ENCODE data around the gene BTBD18. TPM values are rescaled to one million over a fixed set of nuclear protein-coding genes. Genes with fewer than 3 reads are reported as not detected.
A peak's percentile ranks its signal among the peaks of the same experiment; 100 is the strongest.

Gene BTBD18, protein sequence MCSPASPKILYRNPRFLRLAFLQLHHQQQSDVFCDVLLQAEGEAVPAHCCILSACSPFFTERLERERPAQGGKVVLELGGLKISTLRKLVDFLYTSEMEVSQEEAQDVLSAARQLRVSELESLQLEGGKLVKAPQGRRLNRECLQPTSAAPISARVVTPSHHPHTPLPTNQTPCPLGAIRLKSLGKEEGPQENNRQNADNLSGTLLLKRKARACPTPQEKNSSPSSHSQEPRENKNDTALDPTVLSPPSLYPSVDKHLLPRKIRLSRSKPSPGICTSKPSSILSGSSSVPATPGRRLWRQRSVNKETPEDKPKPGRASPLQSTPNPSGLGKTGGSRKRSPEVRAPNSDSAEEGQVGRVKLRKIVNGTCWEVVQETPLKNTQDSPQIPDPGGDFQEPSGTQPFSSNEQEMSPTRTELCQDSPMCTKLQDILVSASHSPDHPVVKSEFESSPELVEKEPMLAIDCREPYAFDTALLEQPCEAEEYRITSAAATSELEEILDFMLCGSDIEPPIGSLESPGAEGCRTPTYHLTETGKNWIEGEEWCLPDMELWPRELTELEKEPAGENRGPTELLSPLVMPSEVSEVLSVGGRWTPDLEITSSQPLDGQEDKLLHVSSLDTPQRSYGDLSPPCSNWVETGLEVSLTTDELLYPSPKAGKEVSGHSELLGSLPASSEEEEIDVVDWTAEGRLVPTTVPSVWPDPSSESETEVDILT
- total RNA-seq = not detected

DNA sequence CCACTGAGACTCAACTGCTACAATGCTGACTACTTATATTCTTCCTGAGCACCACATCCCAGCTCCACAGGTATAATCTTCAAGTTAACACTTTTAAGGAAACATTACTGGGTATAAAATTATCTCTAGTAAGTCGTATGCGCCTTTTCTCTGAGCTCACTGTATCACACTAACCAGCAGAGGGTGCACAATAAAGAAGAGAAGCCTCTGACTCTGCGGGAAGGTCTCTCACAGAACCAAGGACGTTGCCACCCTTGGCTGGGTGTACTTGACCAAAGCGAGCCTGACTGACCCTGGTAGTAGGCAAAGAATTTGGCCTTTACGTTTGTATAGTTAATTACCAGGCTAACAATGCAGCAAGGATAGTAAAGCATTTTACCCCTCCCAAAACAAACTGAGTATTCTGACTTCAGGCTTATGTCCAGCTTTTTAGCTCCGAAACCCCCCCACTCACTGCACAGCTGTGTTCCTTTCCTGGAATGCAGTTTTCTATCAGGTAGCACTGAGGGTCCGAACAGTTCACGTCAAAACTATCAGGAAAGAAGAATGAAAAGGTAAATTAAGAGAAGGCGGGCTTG is at the start of gene BTBD18:
Gene BTBD18 (minus strand): TSS at position 144 of the 578 bp plus-strand sequence. CDS start 631 bp downstream, outside the sequence.
- H3K27me3 Mint-ChIP-seq (ENCODE audit: low read depth) = no peaks in the 10 kb centered on the region
- ChIA-PET CTCF (interaction anchor here (0.9 to 3.8 kb wide), 14 partner anchors 9 to 63 kb away, joined by 3 to 95 read pairs (median 6); partner anchors contain the start of genes CTNND1, MED19 and TMX2), POLR2A (interaction anchor here (0.5 kb wide), 1 partner anchor 29 kb away, joined by 3 read pairs; no protein-coding TSS in a partner anchor)
- no peak within 1 kb of the TSS for H3K27ac Mint-ChIP-seq
- no peaks in the 10 kb centered on the region for H3K9me3 Mint-ChIP-seq (ENCODE audit: insufficient read depth)
- H3K4me1 Mint-ChIP-seq (ENCODE audit: low read depth) = peaks cover 21% of the 10 kb centered on the region
- peak; percentile 41 for ATAC-seq
- H3K4me3 Mint-ChIP-seq = no peak within 1 kb of the TSS
- peaks cover 11% of the 10 kb centered on the region for H3K36me3 Mint-ChIP-seq (ENCODE audit: low read depth)
- no peak for DNase-seq

GRCh38 chr11:57801183-57801485 is 49.5 kb upstream of the BTBD18 start:
- Mint-ChIP-seq H3K36me3 (ENCODE audit: low read depth) (peaks cover 30% of the 10 kb centered on the region), H3K27ac (no peak overlapping the region), H3K4me3 (peak overlapping the region; percentile 20), H3K4me1 (ENCODE audit: low read depth) (peaks cover 37% of the 10 kb centered on the region), H3K9me3 (ENCODE audit: insufficient read depth) (no peaks in the 10 kb centered on the region), H3K27me3 (ENCODE audit: low read depth) (no peaks in the 10 kb centered on the region)
- ATAC-seq (peak; percentile 40), DNase-seq (no peak)
- CTCF ChIA-PET = interaction anchor here (0.6 to 5.8 kb wide), 56 partner anchors 9 to 1257 kb away, joined by 3 to 113 read pairs (median 8); partner anchors contain the start of genes BTBD18, CLP1, CTNND1 and MED19
- POLR2A ChIA-PET = interaction anchor here (0.6 to 3.0 kb wide), 6 partner anchors 10 to 162 kb away, joined by 3 to 28 read pairs (median 4); partner anchors contain the start of genes SELENOH and TMX2

- Mint-ChIP-seq H3K27ac (peak overlapping the region; percentile 70), H3K4me3 (peak overlapping the region; percentile 20), H3K27me3 (ENCODE audit: low read depth) (no peaks in the 10 kb centered on the region), H3K36me3 (ENCODE audit: low read depth) (peaks cover 30% of the 10 kb centered on the region), H3K9me3 (ENCODE audit: insufficient read depth) (no peaks in the 10 kb centered on the region), H3K4me1 (ENCODE audit: low read depth) (peaks cover 41% of the 10 kb centered on the region)
- ChIA-PET POLR2A (interaction anchor here (0.6 to 3.0 kb wide), 6 partner anchors 9 to 161 kb away, joined by 3 to 28 read pairs (median 4); partner anchors contain the start of genes SELENOH and TMX2), CTCF (interaction anchor here (0.6 to 5.8 kb wide), 63 partner anchors 9 to 1258 kb away, joined by 3 to 113 read pairs (median 7); partner anchors contain the start of genes BTBD18, CTNND1, MED19 and SELENOH)
- peak; percentile 40 for DNase-seq
- ATAC-seq = peak; percentile 90
Measured at GRCh38 chr11:57800444-57801182, 49.0 kb upstream of the BTBD18 start.

- H3K27ac Mint-ChIP-seq = peak overlapping the region; percentile 78
- H3K4me1 Mint-ChIP-seq (ENCODE audit: low read depth) = peaks cover 50% of the 10 kb centered on the region
- no peaks in the 10 kb centered on the region for H3K27me3 Mint-ChIP-seq (ENCODE audit: low read depth)
- peaks cover 31% of the 10 kb centered on the region for H3K36me3 Mint-ChIP-seq (ENCODE audit: low read depth)
- CTCF ChIA-PET = interaction anchor here (1.1 to 5.8 kb wide), 10 partner anchors 26 to 725 kb away, joined by 3 to 113 read pairs (median 28); partner anchors contain the start of genes BTBD18, CTNND1, SELENOH and UBE2L6
- POLR2A ChIA-PET = interaction anchor here (0.6 to 3.0 kb wide), 2 partner anchors 57 to 636 kb away, joined by 4 to 28 read pairs; partner anchors contain the start of gene SELENOH
- ATAC-seq (no peak), DNase-seq (no peak)
- H3K4me3 Mint-ChIP-seq = no peak overlapping the region
- no peaks in the 10 kb centered on the region for H3K9me3 Mint-ChIP-seq (ENCODE audit: insufficient read depth)
Measured at GRCh38 chr11:57798905-57799559, 47.4 kb upstream of the BTBD18 start.

DNA sequence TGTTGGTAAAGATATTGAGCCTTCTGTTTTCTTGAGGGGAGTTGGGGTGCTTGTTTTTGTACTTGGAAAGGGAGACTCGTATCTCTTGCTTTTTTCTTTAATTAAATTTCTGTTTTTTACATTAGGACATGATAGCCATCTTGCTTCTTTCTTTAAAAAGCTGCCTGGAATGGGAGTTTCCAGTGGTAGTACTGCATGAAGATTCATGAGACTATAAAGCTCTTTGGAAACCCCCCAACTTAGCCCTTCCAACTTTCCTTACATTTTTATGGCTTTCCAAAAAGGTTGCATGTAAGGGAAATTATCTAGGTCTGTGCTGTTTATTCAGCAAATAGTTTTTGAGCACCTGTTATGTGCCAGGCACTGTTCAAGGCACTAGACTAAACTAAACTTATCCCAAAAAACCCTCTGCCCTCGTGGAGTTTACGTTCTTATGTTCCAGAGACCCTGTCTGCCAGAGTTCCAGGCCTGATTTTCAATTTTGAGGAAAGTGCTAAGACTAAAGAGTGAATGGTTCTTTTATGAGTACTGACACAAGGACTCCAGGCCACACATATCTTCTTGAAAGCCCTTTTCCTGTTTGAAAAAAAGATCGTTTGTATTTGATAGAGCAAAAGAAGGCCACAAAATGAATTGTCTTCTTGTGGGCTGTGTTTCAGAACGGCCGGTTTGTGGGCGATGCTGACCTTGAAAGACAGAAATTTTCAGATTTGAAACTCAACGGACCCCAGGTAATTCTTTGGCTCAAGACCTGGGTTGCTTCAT is 41.9 kb upstream of the BTBD18 start:
- Mint-ChIP-seq H3K27me3 (ENCODE audit: low read depth) (no peaks in the 10 kb centered on the region), H3K4me1 (ENCODE audit: low read depth) (peaks cover 58% of the 10 kb centered on the region), H3K9me3 (ENCODE audit: insufficient read depth) (no peaks in the 10 kb centered on the region), H3K36me3 (ENCODE audit: low read depth) (peaks cover 29% of the 10 kb centered on the region), H3K4me3 (peak overlapping the region; percentile 29), H3K27ac (peak overlapping the region; percentile 81)
- ChIA-PET CTCF (interaction anchor here (0.7 to 2.5 kb wide), 5 partner anchors 7 to 49 kb away, joined by 3 to 21 read pairs (median 3); partner anchors contain the start of genes BTBD18 and CTNND1), POLR2A (interaction anchor here (4.0 kb wide), 1 partner anchor 51 kb away, joined by 46 read pairs; the partner anchor contains the start of gene SELENOH)
- no peak for DNase-seq
- no peak for ATAC-seq

DNA sequence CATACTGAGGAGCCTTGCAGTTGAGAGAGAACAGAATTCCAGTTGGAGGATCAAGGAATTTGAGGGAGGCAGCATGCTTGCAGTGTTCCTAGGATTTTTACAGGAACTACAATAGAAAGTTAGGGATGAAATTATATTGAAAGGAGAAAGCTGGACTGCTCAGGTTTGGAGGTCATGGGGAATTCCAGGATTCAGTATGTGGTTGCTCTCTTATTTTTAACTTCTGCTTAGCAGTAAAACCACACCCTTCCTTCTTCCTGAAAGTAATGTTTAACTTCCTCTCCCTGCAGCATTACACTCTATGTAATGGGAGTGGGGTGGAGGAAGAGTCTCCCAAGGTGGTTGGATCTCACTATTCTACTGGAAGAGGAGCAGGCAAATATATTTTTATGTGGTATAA is 41.3 kb upstream of the BTBD18 start:
- CTCF ChIA-PET = interaction anchor here (0.7 to 2.5 kb wide), 5 partner anchors 8 to 49 kb away, joined by 3 to 21 read pairs (median 3); partner anchors contain the start of genes BTBD18 and CTNND1
- Mint-ChIP-seq H3K9me3 (ENCODE audit: insufficient read depth) (no peaks in the 10 kb centered on the region), H3K27me3 (ENCODE audit: low read depth) (no peaks in the 10 kb centered on the region), H3K36me3 (ENCODE audit: low read depth) (peaks cover 28% of the 10 kb centered on the region), H3K27ac (peak overlapping the region; percentile 81), H3K4me1 (ENCODE audit: low read depth) (peaks cover 60% of the 10 kb centered on the region), H3K4me3 (peak overlapping the region; percentile 29)
- POLR2A ChIA-PET = interaction anchor here (0.8 to 4.0 kb wide), 2 partner anchors 18 to 50 kb away, joined by 3 to 46 read pairs; partner anchors contain the start of gene SELENOH
- ATAC-seq = no peak
- no peak for DNase-seq

GRCh38 chr11:57792060-57792541 is 40.5 kb upstream of the BTBD18 start:
- ChIA-PET CTCF (interaction anchor here (0.6 to 2.4 kb wide), 5 partner anchors 9 to 127 kb away, joined by 3 to 21 read pairs (median 3); partner anchors contain the start of genes BTBD18 and CTNND1), POLR2A (interaction anchor here (0.8 to 4.0 kb wide), 3 partner anchors 17 to 58 kb away, joined by 3 to 46 read pairs (median 4); partner anchors contain the start of gene SELENOH)
- peak; percentile 93 for ATAC-seq
- Mint-ChIP-seq H3K27ac (peak overlapping the region; percentile 96), H3K27me3 (ENCODE audit: low read depth) (no peaks in the 10 kb centered on the region), H3K4me3 (peak overlapping the region; percentile 52), H3K9me3 (ENCODE audit: insufficient read depth) (no peaks in the 10 kb centered on the region), H3K4me1 (ENCODE audit: low read depth) (peaks cover 65% of the 10 kb centered on the region), H3K36me3 (ENCODE audit: low read depth) (peaks cover 25% of the 10 kb centered on the region)
- DNase-seq = peak; percentile 91

- ChIA-PET CTCF (interaction anchor here (0.6 to 2.4 kb wide), 5 partner anchors 9 to 127 kb away, joined by 3 to 21 read pairs (median 3); partner anchors contain the start of genes BTBD18 and CTNND1), POLR2A (interaction anchor here (0.6 to 4.0 kb wide), 3 partner anchors 9 to 58 kb away, joined by 4 to 46 read pairs (median 4); partner anchors contain the start of gene SELENOH)
- H3K27ac Mint-ChIP-seq = peak overlapping the region; percentile 96
- DNase-seq = peak; percentile 22
- H3K4me3 Mint-ChIP-seq = peak overlapping the region; percentile 52
- no peaks in the 10 kb centered on the region for H3K9me3 Mint-ChIP-seq (ENCODE audit: insufficient read depth)
- no peak for ATAC-seq
- peaks cover 21% of the 10 kb centered on the region for H3K36me3 Mint-ChIP-seq (ENCODE audit: low read depth)
- H3K27me3 Mint-ChIP-seq (ENCODE audit: low read depth) = no peaks in the 10 kb centered on the region
- peaks cover 66% of the 10 kb centered on the region for H3K4me1 Mint-ChIP-seq (ENCODE audit: low read depth)
Measured at GRCh38 chr11:57791321-57792059, 39.9 kb upstream of the BTBD18 start.

DNA sequence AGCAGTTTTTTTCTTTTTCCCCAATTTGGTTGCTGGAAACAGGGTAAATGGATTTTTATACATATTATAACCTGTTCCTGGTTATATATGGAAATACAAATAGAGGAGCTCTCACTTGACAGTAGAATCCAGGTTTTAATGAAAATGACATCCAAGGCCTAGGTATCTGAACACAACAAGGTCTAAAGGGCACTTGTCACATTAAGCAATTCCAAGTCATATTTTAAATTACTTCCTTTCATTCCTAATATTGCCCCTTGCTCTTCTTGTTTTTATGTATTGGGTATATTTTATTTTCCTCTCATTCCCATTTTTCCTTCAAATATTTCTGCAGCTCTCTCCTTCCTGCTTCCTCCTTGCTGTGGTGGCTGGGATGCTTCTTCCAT is 37.1 kb upstream of the BTBD18 start:
- no peaks in the 10 kb centered on the region for H3K9me3 Mint-ChIP-seq (ENCODE audit: insufficient read depth)
- no peak overlapping the region for H3K27ac Mint-ChIP-seq
- POLR2A ChIA-PET = interaction anchor here (1.2 kb wide), 1 partner anchor 47 kb away, joined by 5 read pairs; the partner anchor contains the start of gene SELENOH
- H3K36me3 Mint-ChIP-seq (ENCODE audit: low read depth) = peaks cover 7% of the 10 kb centered on the region
- H3K4me1 Mint-ChIP-seq (ENCODE audit: low read depth) = peaks cover 52% of the 10 kb centered on the region
- CTCF ChIA-PET = interaction anchor here (2.2 kb wide), 1 partner anchor 12 kb away, joined by 16 read pairs; no protein-coding TSS in a partner anchor
- ATAC-seq (no peak), DNase-seq (no peak)
- no peaks in the 10 kb centered on the region for H3K27me3 Mint-ChIP-seq (ENCODE audit: low read depth)
- no peak overlapping the region for H3K4me3 Mint-ChIP-seq

Measured in activated CD8-positive, alpha-beta T cell treated with anti-CD3 and anti-CD28 coated beads, Interleukin-2, amount 10 ng/mL, durations not matched to agents 7 days and 5 days (primary cell).